Activated T-cell treated with anti-CD3 and anti-CD28 coated beads, Interleukin-2, amount 50 U/mL, for 4 hours (primary cell): ENCODE results near the gene SPATS2. TPM values are rescaled to one million over a fixed set of nuclear protein-coding genes. Genes with fewer than 3 reads are reported as not detected.
"Not testable (repeated sequence)": the region's sequence is repeated elsewhere in the genome, so short reads cannot be mapped to it uniquely, and the experiment has no call there.

Experiments
- ATAC-seq, 2 donors: fragments of 200-7000 bp; cut with Tn5 transposase; one replicate each; pipeline ENCODE4 v1.10.0; 2021
- DNase-seq: peaks from one replicate; pipeline ENCODE4 v3.0.0-alpha.2; 2020
- H3K27me3 Mint-ChIP-seq: one replicate; pipeline ENCODE4 v1.8.0; 2021; ENCODE audit warnings: low read depth, mixed read lengths
- H3K36me3 Mint-ChIP-seq: one replicate; pipeline ENCODE4 v1.8.0; 2022; ENCODE audit warnings: mixed read lengths; ENCODE audit not compliant: insufficient read depth
- H3K4me1 Mint-ChIP-seq: one replicate; pipeline ENCODE4 v1.8.0; 2021; ENCODE audit warnings: low read depth, mixed read lengths
- H3K4me3 Mint-ChIP-seq: one replicate; pipeline ENCODE4 v1.8.0; 2021; ENCODE audit warnings: mild to moderate bottlenecking, moderate library complexity, mixed read lengths
- H3K9me3 Mint-ChIP-seq: one replicate; pipeline ENCODE4 v1.8.0; 2021; ENCODE audit warnings: mixed read lengths
- total RNA-seq, 3 donors: library from RNA; stranded (reverse); gene quantifications; one replicate each; pipeline ENCODE4 v1.2.1, GENCODE V29; 2021

SPATS2 gene
- total RNA-seq, 3 donors from 2014 or later: 6.9 to 7.2 (median 7.0) TPM

DNA sequence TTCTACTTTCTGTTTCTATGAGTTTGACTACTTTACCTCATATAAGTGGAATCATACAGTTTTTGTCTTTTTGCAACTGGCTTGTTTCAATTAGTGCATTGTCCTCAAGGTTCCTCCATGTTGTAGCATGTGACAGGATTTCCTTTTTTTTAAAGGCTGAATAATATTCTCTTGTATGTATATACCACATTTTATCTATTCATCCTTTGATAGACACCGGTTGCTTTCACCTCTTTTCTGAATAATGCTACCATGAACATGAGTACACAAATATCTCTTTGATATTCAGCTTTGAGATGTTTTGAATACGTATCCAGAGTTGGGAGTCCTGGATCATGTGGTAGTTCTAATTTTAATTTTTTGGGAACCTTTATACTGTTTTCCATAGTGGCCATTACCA lies 65.4 kb downstream of the SPATS2 start:
- no peaks in the 10 kb centered on the region for H3K4me1 Mint-ChIP-seq
- no peaks in the 10 kb centered on the region for H3K27me3 Mint-ChIP-seq
- ATAC-seq (no peak), DNase-seq (no peak)
- no peak overlapping the region for H3K4me3 Mint-ChIP-seq
- no peaks in the 10 kb centered on the region for H3K36me3 Mint-ChIP-seq
- H3K9me3 Mint-ChIP-seq: no peaks in the 10 kb centered on the region

DNA sequence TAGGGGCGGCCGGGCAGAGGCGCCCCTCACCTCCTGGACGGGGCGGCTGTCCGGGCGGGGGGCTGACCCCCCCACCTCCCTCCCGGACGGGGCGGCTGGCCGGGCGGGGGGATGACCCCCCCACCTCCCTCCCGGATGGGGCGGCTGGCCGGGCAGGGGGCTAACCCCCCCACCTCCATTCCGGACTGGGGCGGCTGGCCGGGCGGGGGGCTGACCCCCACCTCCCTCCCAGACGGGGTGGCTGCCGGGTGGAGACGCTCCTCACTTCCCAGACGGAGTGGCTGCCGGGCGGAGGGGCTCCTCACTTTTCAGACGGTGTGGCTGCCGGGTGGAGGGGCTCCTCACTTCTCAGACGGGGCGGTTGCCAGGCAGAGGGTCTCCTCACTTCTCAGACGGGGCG lies 69.5 kb downstream of the SPATS2 start:
- H3K9me3 Mint-ChIP-seq, H3K4me1 Mint-ChIP-seq, H3K36me3 Mint-ChIP-seq, H3K27me3 Mint-ChIP-seq, DNase-seq, ATAC-seq, H3K4me3 Mint-ChIP-seq: not testable (repeated sequence)

GRCh38 chr12:49439042-49439441 lies 71.8 kb downstream of the SPATS2 start:
- no peaks in the 10 kb centered on the region for H3K27me3 Mint-ChIP-seq
- ATAC-seq (no peak), DNase-seq (no peak)
- no peak overlapping the region for H3K4me3 Mint-ChIP-seq
- no peaks in the 10 kb centered on the region for H3K36me3 Mint-ChIP-seq
- no peaks in the 10 kb centered on the region for H3K4me1 Mint-ChIP-seq
- no peaks in the 10 kb centered on the region for H3K9me3 Mint-ChIP-seq

DNA sequence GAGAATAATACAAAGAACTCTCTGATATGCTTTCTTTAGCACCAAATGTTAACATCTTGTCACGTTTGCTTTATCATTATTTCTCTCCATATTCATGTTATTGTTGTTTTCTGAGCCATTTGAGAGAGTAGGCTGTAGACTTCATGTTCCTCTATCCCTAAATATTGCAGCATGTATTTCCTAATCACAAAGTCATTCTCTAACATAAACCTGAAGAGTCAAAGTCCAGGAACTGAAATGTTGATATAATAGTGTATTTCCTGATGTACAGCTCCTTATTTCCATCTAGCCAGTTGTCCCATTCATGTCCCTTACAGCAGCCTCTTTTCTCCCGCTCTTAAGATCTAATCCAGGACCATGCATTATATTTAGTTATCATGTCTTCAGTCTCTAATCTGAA lies 72.8 kb downstream of the SPATS2 start:
- ATAC-seq (no peak), DNase-seq (no peak)
- Mint-ChIP-seq H3K27me3 (no peaks in the 10 kb centered on the region), H3K4me3 (no peak overlapping the region), H3K4me1 (no peaks in the 10 kb centered on the region), H3K9me3 (no peaks in the 10 kb centered on the region), H3K36me3 (no peaks in the 10 kb centered on the region)

GRCh38 chr12:49442915-49443314 lies 75.7 kb downstream of the SPATS2 start:
- no peak overlapping the region for H3K4me3 Mint-ChIP-seq
- no peaks in the 10 kb centered on the region for H3K27me3 Mint-ChIP-seq
- DNase-seq (no peak), ATAC-seq (no peak)
- no peaks in the 10 kb centered on the region for H3K36me3 Mint-ChIP-seq
- H3K4me1 Mint-ChIP-seq: no peaks in the 10 kb centered on the region
- H3K9me3 Mint-ChIP-seq: peaks cover 4% of the 10 kb centered on the region

DNA sequence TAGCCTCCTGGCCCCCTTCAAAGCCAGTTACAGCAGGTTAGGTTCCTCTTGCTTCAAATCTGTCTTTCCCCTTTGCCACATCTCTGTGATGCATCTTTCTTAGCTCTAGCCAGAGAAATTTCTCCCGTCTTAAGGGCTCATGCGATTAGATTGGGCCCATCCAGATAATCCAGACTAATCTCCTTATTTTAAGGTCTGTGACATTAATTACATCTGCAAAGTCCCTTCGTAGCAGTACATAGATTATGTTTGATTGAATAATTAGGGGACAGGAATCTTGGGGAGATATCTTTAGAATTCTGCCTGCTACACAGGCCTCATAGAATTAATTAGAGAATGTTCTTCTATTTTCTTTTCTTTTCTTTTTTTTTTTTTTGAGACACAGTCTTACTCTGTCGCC lies 79.3 kb downstream of the SPATS2 start:
- Mint-ChIP-seq H3K27me3 (no peaks in the 10 kb centered on the region), H3K9me3 (peaks cover 4% of the 10 kb centered on the region), H3K36me3 (no peaks in the 10 kb centered on the region), H3K4me1 (peaks cover 1% of the 10 kb centered on the region), H3K4me3 (no peak overlapping the region)
- ATAC-seq (no peak), DNase-seq (no peak)

DNA sequence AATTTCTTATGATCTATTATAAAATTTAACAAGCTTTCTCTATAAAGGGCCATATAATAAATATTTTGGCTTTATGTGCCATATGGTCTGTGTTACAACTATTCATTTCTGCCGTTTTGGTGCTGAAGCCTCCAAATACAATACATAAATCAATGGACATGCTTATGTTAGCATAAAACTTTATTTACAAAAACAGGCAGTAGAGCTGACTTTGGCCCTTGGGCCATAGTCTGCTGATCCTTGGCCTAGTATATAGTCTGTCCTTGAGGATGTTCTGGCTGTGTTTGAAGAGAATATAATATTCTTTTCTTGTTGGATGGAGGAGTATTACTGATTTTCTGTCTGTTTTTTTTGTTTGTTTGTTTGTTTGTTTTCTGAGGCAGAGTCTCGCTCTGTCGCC lies 81.6 kb downstream of the SPATS2 start:
- DNase-seq: no peak
- Mint-ChIP-seq H3K4me3 (no peak overlapping the region), H3K9me3 (peaks cover 4% of the 10 kb centered on the region), H3K4me1 (peaks cover 6% of the 10 kb centered on the region), H3K36me3 (no peaks in the 10 kb centered on the region), H3K27me3 (no peaks in the 10 kb centered on the region)
- no peak for ATAC-seq

GRCh38 chr12:49451468-49452259 lies 84.4 kb downstream of the SPATS2 start:
- H3K36me3 Mint-ChIP-seq: no peaks in the 10 kb centered on the region
- no peak overlapping the region for H3K4me3 Mint-ChIP-seq
- no peaks in the 10 kb centered on the region for H3K27me3 Mint-ChIP-seq
- no peak for DNase-seq
- peaks cover 4% of the 10 kb centered on the region for H3K9me3 Mint-ChIP-seq
- peak; percentile 84 to 87 for ATAC-seq
- peaks cover 6% of the 10 kb centered on the region for H3K4me1 Mint-ChIP-seq

DNA sequence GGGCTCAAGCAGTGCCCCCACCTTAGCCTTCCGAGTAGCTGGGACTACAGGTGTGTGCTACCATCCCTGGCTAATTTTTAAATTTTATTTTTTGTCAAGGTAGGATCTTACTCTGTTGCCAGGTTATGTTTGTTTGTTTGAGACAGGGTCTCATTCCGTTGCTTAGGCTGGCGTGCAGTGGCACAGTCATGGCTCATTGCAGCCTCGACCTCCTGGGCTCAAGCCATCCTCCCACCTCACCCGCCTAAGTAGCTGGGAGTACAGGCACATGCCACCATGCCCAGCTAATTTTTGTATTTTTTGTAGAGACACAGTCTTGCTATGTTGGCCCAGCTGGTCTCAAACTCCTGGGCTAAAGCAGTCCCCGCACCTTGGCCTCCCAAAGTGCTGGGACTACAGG lies 88.2 kb downstream of the SPATS2 start:
- no peak for DNase-seq
- Mint-ChIP-seq H3K36me3 (no peaks in the 10 kb centered on the region), H3K4me3 (no peak overlapping the region), H3K9me3 (no peaks in the 10 kb centered on the region), H3K27me3 (no peaks in the 10 kb centered on the region), H3K4me1 (peaks cover 6% of the 10 kb centered on the region)
- no peak for ATAC-seq

GRCh38 chr12:49456131-49456679 lies 88.9 kb downstream of the SPATS2 start:
- Mint-ChIP-seq H3K4me3 (no peak overlapping the region), H3K27me3 (no peaks in the 10 kb centered on the region), H3K9me3 (no peaks in the 10 kb centered on the region), H3K4me1 (peaks cover 6% of the 10 kb centered on the region), H3K36me3 (peaks cover 2% of the 10 kb centered on the region)
- DNase-seq: no peak
- no peak for ATAC-seq

- ATAC-seq: no peak
- H3K4me3 Mint-ChIP-seq: no peak overlapping the region
These were observed 91.6 kb downstream of the SPATS2 start for GRCh38 chr12:49458816-49459215.

DNA sequence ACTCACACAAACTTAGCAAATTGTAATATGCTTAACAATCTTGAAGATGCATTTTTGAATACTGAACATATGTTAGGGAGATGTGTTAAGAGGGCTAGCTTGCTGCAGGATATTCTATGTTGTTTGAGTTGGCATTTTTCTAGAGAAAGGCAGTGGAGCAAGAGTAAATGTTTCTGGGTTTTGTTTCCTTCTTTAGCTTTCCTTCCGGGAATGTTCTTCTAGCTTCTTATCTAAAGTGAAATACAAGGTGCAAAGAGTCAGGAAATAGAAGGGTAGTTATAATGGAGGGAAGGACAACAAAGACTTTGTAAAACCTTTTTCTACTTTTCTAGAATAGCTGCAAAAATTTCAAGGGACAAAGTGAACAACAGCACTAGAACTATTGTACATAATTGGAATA lies 94.0 kb downstream of the SPATS2 start:
- Mint-ChIP-seq H3K4me3 (no peak overlapping the region), H3K9me3 (no peaks in the 10 kb centered on the region), H3K36me3 (peaks cover 6% of the 10 kb centered on the region), H3K27me3 (no peaks in the 10 kb centered on the region), H3K4me1 (no peaks in the 10 kb centered on the region)
- ATAC-seq (no peak), DNase-seq (no peak)

More at GRCh38 chr12:49458816-49459215, 91.6 kb downstream of the SPATS2 start:
- H3K27me3 Mint-ChIP-seq: no peaks in the 10 kb centered on the region
- DNase-seq: no peak
- H3K4me1 Mint-ChIP-seq: no peaks in the 10 kb centered on the region
- no peaks in the 10 kb centered on the region for H3K9me3 Mint-ChIP-seq
- peaks cover 6% of the 10 kb centered on the region for H3K36me3 Mint-ChIP-seq

DNA sequence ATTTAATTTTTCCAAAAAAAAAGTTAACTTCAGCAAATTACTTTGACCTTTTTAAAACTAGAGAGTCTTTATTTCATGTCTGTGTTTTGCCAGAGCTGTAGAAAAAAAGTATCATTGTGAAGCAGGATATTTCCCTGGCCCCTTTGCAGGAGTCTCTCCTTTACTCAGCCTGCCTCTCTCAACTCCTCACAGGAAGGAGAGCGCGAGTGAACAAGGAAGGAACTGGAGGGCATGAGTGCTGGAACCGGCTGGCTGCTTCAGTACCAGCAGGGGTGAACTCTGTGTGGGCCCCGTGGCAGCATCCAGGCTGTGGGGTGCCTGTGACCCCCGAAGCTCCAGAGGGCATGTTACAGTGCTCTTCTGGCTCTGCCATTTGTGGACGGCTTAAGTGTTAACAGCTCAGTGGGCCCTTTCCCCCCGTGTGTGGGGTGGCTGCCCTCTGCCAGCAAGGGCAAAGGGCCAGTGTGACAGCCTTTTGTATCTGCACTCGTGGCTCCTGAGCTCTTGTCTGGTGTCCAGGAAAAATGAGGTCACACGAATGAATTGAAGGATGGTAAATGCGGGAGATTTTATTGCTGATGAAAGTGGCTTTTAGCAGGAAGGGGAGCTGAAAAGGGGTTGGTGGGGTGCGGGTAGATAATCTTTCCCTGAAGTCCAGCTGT lies 95.0 kb downstream of the SPATS2 start:
- ATAC-seq: no peak
- no peaks in the 10 kb centered on the region for H3K4me1 Mint-ChIP-seq

GRCh38 chr12:49465132-49465531 lies 97.9 kb downstream of the SPATS2 start:
- H3K36me3 Mint-ChIP-seq: peaks cover 6% of the 10 kb centered on the region
- H3K27me3 Mint-ChIP-seq: no peaks in the 10 kb centered on the region

More for the DNA sequence above, 95.0 kb downstream of the SPATS2 start:
- Mint-ChIP-seq H3K36me3 (peaks cover 6% of the 10 kb centered on the region), H3K9me3 (no peaks in the 10 kb centered on the region), H3K27me3 (no peaks in the 10 kb centered on the region), H3K4me3 (no peak overlapping the region)
- no peak for DNase-seq

DNA sequence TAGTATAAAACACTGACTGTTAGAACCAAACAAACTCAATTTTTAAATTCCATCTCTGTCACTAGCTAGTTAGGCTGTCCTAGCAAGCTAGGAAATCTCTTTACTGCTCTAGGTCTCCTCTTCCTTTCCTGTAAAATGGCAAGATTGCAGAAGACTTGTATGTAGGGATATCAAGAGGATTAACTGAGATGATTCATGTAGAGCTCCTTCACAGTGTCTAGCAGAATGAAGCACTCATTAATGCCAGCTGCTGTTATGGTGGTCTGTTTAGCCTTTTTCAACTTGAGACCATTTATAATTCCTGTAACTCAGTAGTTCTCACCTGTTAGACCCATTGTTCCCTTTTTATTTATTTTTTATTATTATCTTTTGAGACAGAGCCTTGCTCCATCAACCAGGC lies 103.7 kb downstream of the SPATS2 start:
- Mint-ChIP-seq H3K9me3 (no peaks in the 10 kb centered on the region), H3K36me3 (no peaks in the 10 kb centered on the region), H3K4me1 (no peaks in the 10 kb centered on the region), H3K4me3 (no peak overlapping the region), H3K27me3 (no peaks in the 10 kb centered on the region)
- ATAC-seq (no peak), DNase-seq (no peak)

More at GRCh38 chr12:49465132-49465531, 97.9 kb downstream of the SPATS2 start:
- no peaks in the 10 kb centered on the region for H3K9me3 Mint-ChIP-seq
- DNase-seq: no peak
- ATAC-seq: no peak
- H3K4me3 Mint-ChIP-seq: no peak overlapping the region
- no peaks in the 10 kb centered on the region for H3K4me1 Mint-ChIP-seq
